Suprapubic skin (tissue), 4 donors: ENCODE measurements around the gene PANX2. TPM values are rescaled to one million over a fixed set of nuclear protein-coding genes. Genes with fewer than 3 reads are reported as not detected.

Experiments used
- DNase-seq, 2 donors: peaks; one replicate each; pipeline ENCODE4 v3.0.0-alpha.2; 2019; ENCODE audit warnings: low spot score in 2 of 2
- H3K27ac ChIP-seq: fragments of 200-600 bp; sonication (generic); one replicate; pipeline ENCODE4 v1.5.1; 2019
- H3K27me3 ChIP-seq: fragments of 200-600 bp; sonication (generic); one replicate; pipeline ENCODE4 v1.5.1; 2019
- H3K36me3 ChIP-seq: fragments of 200-600 bp; sonication (generic); one replicate; pipeline ENCODE4 v1.5.1; 2019
- H3K4me1 ChIP-seq: fragments of 200-600 bp; sonication (generic); one replicate; pipeline ENCODE4 v1.5.1; 2019
- H3K4me3 ChIP-seq: fragments of 200-600 bp; sonication (generic); one replicate; pipeline ENCODE4 v1.5.1; 2019; ENCODE audit warnings: mild to moderate bottlenecking
- H3K9me3 ChIP-seq: fragments of 200-600 bp; sonication (generic); one replicate; pipeline ENCODE4 v1.5.1; 2019
- CTCF ChIP-seq, 2 donors: fragments of 200-600 bp in 1 of 2; fragments of 450-650 bp in 1 of 2; sonication (generic) in 1 of 2; IDR thresholded peaks; one replicate each; pipeline ENCODE4 v1.5.1; 2016 to 2019; ENCODE audit warnings: antibody characterized with exemption in 2 of 2, mild to moderate bottlenecking in 1 of 2, moderate library complexity in 1 of 2
- EP300 ChIP-seq: sonication (generic); formaldehyde crosslinking; IDR thresholded peaks from one replicate; pipeline ENCODE4 v1.6.1; 2017; ENCODE audit warnings: antibody characterized with exemption
- POLR2A ChIP-seq, 2 donors: fragments of 450-650 bp; IDR thresholded peaks; one replicate each; pipeline ENCODE4 v1.6.1; 2017; ENCODE audit warnings: antibody characterized with exemption in 2 of 2, mild to moderate bottlenecking in 2 of 2, moderate library complexity in 2 of 2
- POLR2AphosphoS5 ChIP-seq, 3 donors: sonication (generic); formaldehyde crosslinking; IDR thresholded peaks; one replicate each; pipeline ENCODE4 v1.6.1; 2017; ENCODE audit warnings: antibody characterized with exemption in 3 of 3
- WGBS: methylation state at CpG from one replicate; pipeline ENCODE4 v1.1.5; 2018; 5-methylcytosine and 5-hydroxymethylcytosine counted together
- total RNA-seq, 4 donors: library from RNA; depleted of rRNA; stranded (reverse); fragments of >200 nt; gene quantifications; one replicate each; pipeline ENCODE4 v1.1.0, GENCODE V29; 2016

Gene PANX2
- total RNA-seq, 4 donors from 2014 or later, result 1.2 to 2.8 (median 2.2) TPM

GRCh38 chr22:50183141-50183971, 12.8 kb downstream of the PANX2 start:
- H3K27ac ChIP-seq, result no peak overlapping the region
- WGBS, result 78% methylated on average over 16 of the region's 19 CpGs
- no peaks in the 10 kb centered on the region for H3K36me3 ChIP-seq
- no peaks in the 10 kb centered on the region for H3K9me3 ChIP-seq
- H3K4me1 ChIP-seq, result peaks cover 51% of the 10 kb centered on the region
- no peak for DNase-seq
- H3K27me3 ChIP-seq, result peaks cover 8% of the 10 kb centered on the region
- H3K4me3 ChIP-seq, result no peak overlapping the region
- TF ChIP-seq EP300 (no peak), CTCF (IDR thresholded peaks at IDR 0.05) (no peak), POLR2A (IDR thresholded peaks at IDR 0.05) (no peak), POLR2AphosphoS5 (IDR thresholded peaks at IDR 0.05) (no peak)

- H3K4me1 ChIP-seq, result peaks cover 57% of the 10 kb centered on the region
- TF ChIP-seq POLR2AphosphoS5 (IDR thresholded peaks at IDR 0.05), result no peak
- TF ChIP-seq CTCF (IDR thresholded peaks at IDR 0.05), result no peak
- TF ChIP-seq POLR2A (IDR thresholded peaks at IDR 0.05), result no peak
- TF ChIP-seq EP300, result no peak
- peak overlapping the region; percentile 63 for H3K4me3 ChIP-seq
- H3K27ac ChIP-seq, result no peak overlapping the region
- H3K36me3 ChIP-seq, result no peaks in the 10 kb centered on the region
- DNase-seq, result no peak
- WGBS, result 50% methylated on average over 8 of the region's 32 CpGs
- H3K27me3 ChIP-seq, result peaks cover 6% of the 10 kb centered on the region
- H3K9me3 ChIP-seq, result no peaks in the 10 kb centered on the region
Observed at GRCh38 chr22:50184004-50184901, 13.7 kb downstream of the PANX2 start.

- TF ChIP-seq POLR2AphosphoS5 (IDR thresholded peaks at IDR 0.05), result no peak
- TF ChIP-seq POLR2A (IDR thresholded peaks at IDR 0.05), result no peak
- no peak for TF ChIP-seq EP300
- TF ChIP-seq CTCF (IDR thresholded peaks at IDR 0.05), result no peak
- peaks cover 64% of the 10 kb centered on the region for H3K4me1 ChIP-seq
- no peak overlapping the region for H3K27ac ChIP-seq
- H3K4me3 ChIP-seq, result peak overlapping the region; percentile 63
- H3K27me3 ChIP-seq, result peaks cover 2% of the 10 kb centered on the region
- no peak for DNase-seq
- 3% methylated on average over 13 of the region's 63 CpGs for WGBS
- no peaks in the 10 kb centered on the region for H3K9me3 ChIP-seq
- no peaks in the 10 kb centered on the region for H3K36me3 ChIP-seq
Observed at GRCh38 chr22:50184902-50185374, 14.4 kb downstream of the PANX2 start.

GRCh38 chr22:50185375-50186087, 15.0 kb downstream of the PANX2 start, which contains the start of gene TRABD:
Gene TRABD (plus strand): TSS chr22:50185913. CDS start chr22:50193061, 7,148 bp downstream.
- peak within 1 kb of the TSS; percentile 26 for H3K27ac ChIP-seq
- H3K27me3 ChIP-seq, result no peaks in the 10 kb centered on the region
- WGBS, result 0% methylated on average over 3 of the region's 90 CpGs
- H3K36me3 ChIP-seq, result no peaks in the 10 kb centered on the region
- H3K4me3 ChIP-seq, result peak within 1 kb of the TSS; percentile 63
- TF ChIP-seq CTCF (IDR thresholded peaks at IDR 0.05), result no peak
- TF ChIP-seq POLR2AphosphoS5 (IDR thresholded peaks at IDR 0.05), result peak in 1 of 3 donors; percentile 35
- DNase-seq, result peak; percentile 88 to 94
- H3K9me3 ChIP-seq, result no peaks in the 10 kb centered on the region
- peaks cover 70% of the 10 kb centered on the region for H3K4me1 ChIP-seq
